T-helper 2 cell treated with Interferon-gamma antibody and Interleukin-4, amounts not matched to agents 5 μg/mL and 100 μg/mL, for 36 hours (primary cell): ENCODE data around the gene APCDD1L.
"Not testable (repeated sequence)": the region's sequence is repeated elsewhere in the genome, so short reads cannot be mapped to it uniquely, and the experiment has no call there.

Source experiments
- DNase-seq: peaks from one replicate; pipeline ENCODE4 v3.0.0; 2021; ENCODE audit warnings: low spot score
- H3K27ac Mint-ChIP-seq: one replicate; pipeline ENCODE4 v1.8.0; 2021; ENCODE audit warnings: mild to moderate bottlenecking, mixed read lengths
- H3K27me3 Mint-ChIP-seq: one replicate; pipeline ENCODE4 v1.8.0; 2021; ENCODE audit warnings: low read depth, mixed read lengths
- H3K36me3 Mint-ChIP-seq: one replicate; pipeline ENCODE4 v1.8.0; 2021; ENCODE audit warnings: low read depth, mixed read lengths
- H3K4me1 Mint-ChIP-seq: one replicate; pipeline ENCODE4 v1.8.0; 2021; ENCODE audit warnings: low read depth, mixed read lengths
- H3K4me3 Mint-ChIP-seq: one replicate; pipeline ENCODE4 v1.8.0; 2022; ENCODE audit warnings: mild to moderate bottlenecking, moderate library complexity, mixed read lengths
- H3K9me3 Mint-ChIP-seq: one replicate; pipeline ENCODE4 v1.8.0; 2021; ENCODE audit warnings: mixed read lengths

The APCDD1L gene

GRCh38 chr20:58513580-58514285, 1.5 kb downstream of the APCDD1L start:
- no peak for DNase-seq
- H3K9me3 Mint-ChIP-seq: no peaks in the 10 kb centered on the region
- no peaks in the 10 kb centered on the region for H3K36me3 Mint-ChIP-seq
- H3K27ac Mint-ChIP-seq: no peak overlapping the region
- peaks cover 37% of the 10 kb centered on the region for H3K27me3 Mint-ChIP-seq
- H3K4me3 Mint-ChIP-seq: no peak overlapping the region
- no peaks in the 10 kb centered on the region for H3K4me1 Mint-ChIP-seq

- Mint-ChIP-seq H3K27me3 (peaks cover 37% of the 10 kb centered on the region), H3K27ac (no peak overlapping the region), H3K4me3 (no peak overlapping the region), H3K4me1 (no peaks in the 10 kb centered on the region), H3K36me3 (no peaks in the 10 kb centered on the region), H3K9me3 (no peaks in the 10 kb centered on the region)
- DNase-seq: no peak
Observed at GRCh38 chr20:58512808-58513552, 2.2 kb downstream of the APCDD1L start.

- Mint-ChIP-seq H3K36me3 (no peaks in the 10 kb centered on the region), H3K4me3 (no peak overlapping the region), H3K4me1 (no peaks in the 10 kb centered on the region), H3K9me3 (no peaks in the 10 kb centered on the region), H3K27me3 (peaks cover 33% of the 10 kb centered on the region), H3K27ac (no peak overlapping the region)
- no peak for DNase-seq
Observed at GRCh38 chr20:58511861-58512260, 3.3 kb downstream of the APCDD1L start.

GRCh38 chr20:58511364-58511763, 3.8 kb downstream of the APCDD1L start:
- H3K4me1 Mint-ChIP-seq: no peaks in the 10 kb centered on the region
- H3K27me3 Mint-ChIP-seq: peaks cover 31% of the 10 kb centered on the region
- no peak for DNase-seq
- H3K4me3 Mint-ChIP-seq: no peak overlapping the region
- no peak overlapping the region for H3K27ac Mint-ChIP-seq
- peaks cover 5% of the 10 kb centered on the region for H3K9me3 Mint-ChIP-seq
- H3K36me3 Mint-ChIP-seq: no peaks in the 10 kb centered on the region

GRCh38 chr20:58510921-58511320, 4.3 kb downstream of the APCDD1L start:
- Mint-ChIP-seq H3K4me3 (no peak overlapping the region), H3K36me3 (no peaks in the 10 kb centered on the region), H3K27ac (no peak overlapping the region), H3K4me1 (no peaks in the 10 kb centered on the region), H3K9me3 (peaks cover 9% of the 10 kb centered on the region), H3K27me3 (peaks cover 26% of the 10 kb centered on the region)
- no peak for DNase-seq

GRCh38 chr20:58508762-58509395, 6.3 kb downstream of the APCDD1L start:
- no peak overlapping the region for H3K27ac Mint-ChIP-seq
- H3K36me3 Mint-ChIP-seq: no peaks in the 10 kb centered on the region
- no peak for DNase-seq
- peaks cover 14% of the 10 kb centered on the region for H3K27me3 Mint-ChIP-seq
- no peaks in the 10 kb centered on the region for H3K4me1 Mint-ChIP-seq
- H3K4me3 Mint-ChIP-seq: no peak overlapping the region
- peaks cover 14% of the 10 kb centered on the region for H3K9me3 Mint-ChIP-seq

- H3K36me3 Mint-ChIP-seq, H3K27me3 Mint-ChIP-seq, H3K4me1 Mint-ChIP-seq, H3K27ac Mint-ChIP-seq, H3K4me3 Mint-ChIP-seq, DNase-seq: not testable (repeated sequence)
- peaks cover 20% of the 10 kb centered on the region for H3K9me3 Mint-ChIP-seq
Observed at GRCh38 chr20:58506999-58507398, 8.2 kb downstream of the APCDD1L start.

- H3K4me3 Mint-ChIP-seq: no peak overlapping the region
- H3K4me1 Mint-ChIP-seq: peaks cover 1% of the 10 kb centered on the region
- no peak for DNase-seq
- no peaks in the 10 kb centered on the region for H3K27me3 Mint-ChIP-seq
- no peak overlapping the region for H3K27ac Mint-ChIP-seq
- no peaks in the 10 kb centered on the region for H3K36me3 Mint-ChIP-seq
- peaks cover 20% of the 10 kb centered on the region for H3K9me3 Mint-ChIP-seq
Observed at GRCh38 chr20:58504566-58504965, 10.6 kb downstream of the APCDD1L start.

GRCh38 chr20:58503668-58504067, 11.5 kb downstream of the APCDD1L start:
- H3K4me3 Mint-ChIP-seq: no peak overlapping the region
- no peaks in the 10 kb centered on the region for H3K36me3 Mint-ChIP-seq
- DNase-seq: no peak
- H3K4me1 Mint-ChIP-seq: peaks cover 1% of the 10 kb centered on the region
- no peaks in the 10 kb centered on the region for H3K27me3 Mint-ChIP-seq
- peaks cover 20% of the 10 kb centered on the region for H3K9me3 Mint-ChIP-seq
- no peak overlapping the region for H3K27ac Mint-ChIP-seq

- Mint-ChIP-seq H3K36me3 (no peaks in the 10 kb centered on the region), H3K27me3 (no peaks in the 10 kb centered on the region), H3K9me3 (peaks cover 6% of the 10 kb centered on the region), H3K27ac (no peak overlapping the region), H3K4me1 (peaks cover 1% of the 10 kb centered on the region), H3K4me3 (no peak overlapping the region)
- DNase-seq: no peak
Observed at GRCh38 chr20:58500256-58500655, 14.9 kb downstream of the APCDD1L start.

GRCh38 chr20:58498470-58499068, 16.6 kb downstream of the APCDD1L start:
- H3K27ac Mint-ChIP-seq: no peak overlapping the region
- H3K27me3 Mint-ChIP-seq: no peaks in the 10 kb centered on the region
- no peak for DNase-seq
- peaks cover 3% of the 10 kb centered on the region for H3K9me3 Mint-ChIP-seq
- no peak overlapping the region for H3K4me3 Mint-ChIP-seq
- no peaks in the 10 kb centered on the region for H3K36me3 Mint-ChIP-seq
- peaks cover 1% of the 10 kb centered on the region for H3K4me1 Mint-ChIP-seq

GRCh38 chr20:58497724-58498469, 17.3 kb downstream of the APCDD1L start:
- H3K27ac Mint-ChIP-seq: no peak overlapping the region

GRCh38 chr20:58497076-58497641, 18.0 kb downstream of the APCDD1L start:
- DNase-seq: no peak
- Mint-ChIP-seq H3K4me1 (peaks cover 1% of the 10 kb centered on the region), H3K36me3 (no peaks in the 10 kb centered on the region), H3K9me3 (no peaks in the 10 kb centered on the region), H3K4me3 (no peak overlapping the region), H3K27ac (no peak overlapping the region), H3K27me3 (peaks cover under 1% of the 10 kb centered on the region)

More at GRCh38 chr20:58497724-58498469, 17.3 kb downstream of the APCDD1L start:
- Mint-ChIP-seq H3K36me3 (no peaks in the 10 kb centered on the region), H3K9me3 (no peaks in the 10 kb centered on the region), H3K27me3 (no peaks in the 10 kb centered on the region), H3K4me3 (no peak overlapping the region), H3K4me1 (peaks cover 1% of the 10 kb centered on the region)
- DNase-seq: no peak
